Transverse colon (tissue), 4 donors: ENCODE results near the gene CGB8.

Experiments used
- POLR2AphosphoS5 ChIP-seq, 3 donors: sonication (generic); formaldehyde crosslinking; IDR thresholded peaks; one replicate each; pipeline ENCODE4 v1.6.1; 2016; ENCODE audit warnings: antibody characterized with exemption in 3 of 3
- TF ChIP-seq, protein P1 (sequence below), 5 experiments: fragments of 200-600 bp in 3 of 5; fragments of 450-650 bp in 2 of 5; sonication (generic) in 3 of 5; IDR thresholded peaks; 1 replicate in 2 of 5; 2 replicates in 3 of 5; pipeline ENCODE4 v1.5.1; 2016 to 2017; ENCODE audit warnings: antibody characterized with exemption in 5 of 5, inconsistent platforms in 3 of 5, mild to moderate bottlenecking in 2 of 5, moderate library complexity in 1 of 5

- TF ChIP-seq, protein P1, sequence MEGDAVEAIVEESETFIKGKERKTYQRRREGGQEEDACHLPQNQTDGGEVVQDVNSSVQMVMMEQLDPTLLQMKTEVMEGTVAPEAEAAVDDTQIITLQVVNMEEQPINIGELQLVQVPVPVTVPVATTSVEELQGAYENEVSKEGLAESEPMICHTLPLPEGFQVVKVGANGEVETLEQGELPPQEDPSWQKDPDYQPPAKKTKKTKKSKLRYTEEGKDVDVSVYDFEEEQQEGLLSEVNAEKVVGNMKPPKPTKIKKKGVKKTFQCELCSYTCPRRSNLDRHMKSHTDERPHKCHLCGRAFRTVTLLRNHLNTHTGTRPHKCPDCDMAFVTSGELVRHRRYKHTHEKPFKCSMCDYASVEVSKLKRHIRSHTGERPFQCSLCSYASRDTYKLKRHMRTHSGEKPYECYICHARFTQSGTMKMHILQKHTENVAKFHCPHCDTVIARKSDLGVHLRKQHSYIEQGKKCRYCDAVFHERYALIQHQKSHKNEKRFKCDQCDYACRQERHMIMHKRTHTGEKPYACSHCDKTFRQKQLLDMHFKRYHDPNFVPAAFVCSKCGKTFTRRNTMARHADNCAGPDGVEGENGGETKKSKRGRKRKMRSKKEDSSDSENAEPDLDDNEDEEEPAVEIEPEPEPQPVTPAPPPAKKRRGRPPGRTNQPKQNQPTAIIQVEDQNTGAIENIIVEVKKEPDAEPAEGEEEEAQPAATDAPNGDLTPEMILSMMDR (IDR thresholded peaks at IDR 0.05) = no peak
- TF ChIP-seq POLR2AphosphoS5 (IDR thresholded peaks at IDR 0.05) = no peak
These were observed 34.6 kb downstream of the CGB8 start for GRCh38 chr19:49014123-49014869.
